Activated naive CD8-positive, alpha-beta T cell treated with anti-CD3 and anti-CD28 coated beads, Interleukin-2, amount 10 ng/mL, durations not matched to agents 7 days and 5 days (primary cell): Measurements from ENCODE around the gene RGMA. TPM values are rescaled to one million over a fixed set of nuclear protein-coding genes. Genes with fewer than 3 reads are reported as not detected.
A peak's percentile ranks its signal among the peaks of the same experiment; 100 is the strongest.

ENCODE experiments used
- ATAC-seq: fragments of 150-1000 bp; cut with Tn5 transposase; one replicate; pipeline ENCODE4 v1.10.0; 2021; ENCODE audit warnings: low read depth, moderate library complexity
- POLR2A ChIA-PET: fragments of 350-600 bp; sonication (Branson Sonifier 250); formaldehyde crosslinking; loops from one replicate; lab custom pipeline; 2021; ENCODE audit warnings: antibody characterized with exemption; lab: Charles Lee
- DNase-seq: peaks from one replicate; pipeline ENCODE4 v3.0.0; 2021
- H3K27ac Mint-ChIP-seq: one replicate; pipeline ENCODE4 v1.8.0; 2022; ENCODE audit warnings: mild to moderate bottlenecking, mixed read lengths
- H3K27me3 Mint-ChIP-seq: one replicate; pipeline ENCODE4 v1.8.0; 2022; ENCODE audit warnings: mild to moderate bottlenecking, moderate library complexity, mixed read lengths
- H3K36me3 Mint-ChIP-seq: one replicate; pipeline ENCODE4 v1.8.0; 2021; ENCODE audit warnings: mild to moderate bottlenecking, mixed read lengths
- H3K4me1 Mint-ChIP-seq: one replicate; pipeline ENCODE4 v1.8.0; 2021; ENCODE audit warnings: mixed read lengths
- H3K4me3 Mint-ChIP-seq: one replicate; pipeline ENCODE4 v1.8.0; 2022; ENCODE audit warnings: mild to moderate bottlenecking, moderate library complexity, mixed read lengths
- H3K9me3 Mint-ChIP-seq: one replicate; pipeline ENCODE4 v1.8.0; 2021; ENCODE audit warnings: mixed read lengths
- total RNA-seq, 2 experiments: library from RNA; stranded (reverse); gene quantifications; one replicate each; pipeline ENCODE4 v1.2.3, GENCODE V29; 2021

The RGMA gene
- total RNA-seq, 2 experiments from 2014 or later: 0.30 TPM; not detected in 1

DNA sequence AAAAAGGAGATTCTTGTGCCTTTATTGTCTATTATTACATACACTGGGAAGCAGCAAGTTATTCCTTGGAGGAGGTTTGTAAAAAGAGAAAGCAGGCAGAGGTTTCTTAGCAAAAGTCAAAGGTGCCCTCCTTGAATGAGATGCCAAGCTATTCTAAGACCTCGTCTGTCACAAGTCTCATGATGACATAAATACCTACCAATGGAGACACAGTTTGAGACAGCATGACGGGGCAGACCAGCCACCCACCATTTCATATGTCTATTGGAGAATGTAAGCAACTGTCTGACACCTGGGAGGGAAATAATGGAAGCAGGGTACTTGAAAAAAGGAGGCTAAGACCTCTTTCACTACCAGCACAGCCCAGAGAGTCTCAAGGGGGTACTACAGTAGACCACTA lies 2.2 kb downstream of the RGMA start:
- H3K27me3 Mint-ChIP-seq: peaks cover 58% of the 10 kb centered on the region
- ATAC-seq (no peak), DNase-seq (no peak)
- H3K4me1 Mint-ChIP-seq: peaks cover 5% of the 10 kb centered on the region
- H3K9me3 Mint-ChIP-seq: no peaks in the 10 kb centered on the region
- H3K4me3 Mint-ChIP-seq: no peak overlapping the region
- H3K36me3 Mint-ChIP-seq: no peaks in the 10 kb centered on the region
- H3K27ac Mint-ChIP-seq: no peak overlapping the region
- POLR2A ChIA-PET: no interaction called here

DNA sequence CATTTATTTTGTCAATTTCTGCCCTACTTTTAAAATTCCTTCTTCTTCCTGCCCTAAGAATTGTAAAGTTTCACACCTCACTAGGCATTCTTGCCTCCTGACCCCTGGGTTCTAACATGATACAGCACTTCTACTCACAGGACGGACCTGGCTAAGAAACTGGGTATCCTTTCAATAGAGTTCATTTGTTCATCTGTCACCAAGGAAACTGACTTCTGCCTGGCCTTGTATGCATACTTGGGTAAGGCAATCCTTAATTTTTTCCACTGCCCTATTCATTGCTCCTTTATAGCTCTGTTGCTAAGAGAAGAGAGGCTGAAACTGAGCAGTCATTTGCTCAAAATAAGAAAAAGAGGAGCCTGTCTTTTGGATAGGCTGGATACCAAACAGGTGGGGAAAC lies 3.3 kb downstream of the RGMA start:
- no peak overlapping the region for H3K27ac Mint-ChIP-seq
- H3K4me3 Mint-ChIP-seq: no peak overlapping the region
- H3K4me1 Mint-ChIP-seq: peaks cover 5% of the 10 kb centered on the region
- ATAC-seq (no peak), DNase-seq (no peak)
- POLR2A ChIA-PET: no interaction called here
- H3K9me3 Mint-ChIP-seq: no peaks in the 10 kb centered on the region
- no peaks in the 10 kb centered on the region for H3K36me3 Mint-ChIP-seq
- peaks cover 50% of the 10 kb centered on the region for H3K27me3 Mint-ChIP-seq

GRCh38 chr15:93082861-93083260 lies 6.2 kb downstream of the RGMA start:
- Mint-ChIP-seq H3K4me3 (no peak overlapping the region), H3K9me3 (no peaks in the 10 kb centered on the region), H3K27ac (no peak overlapping the region), H3K4me1 (peaks cover 2% of the 10 kb centered on the region), H3K36me3 (no peaks in the 10 kb centered on the region), H3K27me3 (peaks cover 39% of the 10 kb centered on the region)
- no peak for ATAC-seq
- DNase-seq: no peak
- POLR2A ChIA-PET: no interaction called here

- H3K4me3 Mint-ChIP-seq: no peak overlapping the region
- no peak overlapping the region for H3K27ac Mint-ChIP-seq
- no peak for ATAC-seq
- H3K9me3 Mint-ChIP-seq: no peaks in the 10 kb centered on the region
- POLR2A ChIA-PET: interaction anchor here (0.6 kb wide), 1 partner anchor 240 kb away, joined by 5 read pairs; no protein-coding TSS in a partner anchor
- H3K27me3 Mint-ChIP-seq: peaks cover 27% of the 10 kb centered on the region
- no peak for DNase-seq
- no peaks in the 10 kb centered on the region for H3K36me3 Mint-ChIP-seq
- no peaks in the 10 kb centered on the region for H3K4me1 Mint-ChIP-seq
Observed at GRCh38 chr15:93081399-93081798, 7.6 kb downstream of the RGMA start.

DNA sequence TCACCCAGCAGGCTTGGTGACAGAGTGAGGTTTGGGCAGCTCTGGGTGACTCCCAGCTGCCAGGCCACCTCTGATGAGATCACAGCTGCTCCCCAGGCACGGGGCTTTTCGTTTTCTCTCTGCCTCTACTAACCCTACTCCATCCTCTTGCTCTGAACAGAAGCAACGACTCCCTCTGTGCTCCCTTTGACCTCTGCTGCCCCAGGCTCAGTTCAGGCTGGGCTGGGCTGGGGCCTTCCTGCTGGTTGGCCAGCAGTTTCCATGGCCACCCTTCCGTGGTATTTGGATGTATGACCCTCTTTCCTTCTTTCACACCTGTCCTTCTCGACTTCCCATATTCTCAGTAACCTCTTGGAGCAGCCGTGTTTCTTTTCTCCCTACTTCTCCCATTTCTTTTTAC lies 8.6 kb downstream of the RGMA start:
- H3K27ac Mint-ChIP-seq: no peak overlapping the region
- no peaks in the 10 kb centered on the region for H3K9me3 Mint-ChIP-seq
- no peak for DNase-seq
- H3K4me3 Mint-ChIP-seq: no peak overlapping the region
- H3K4me1 Mint-ChIP-seq: no peaks in the 10 kb centered on the region
- peaks cover 27% of the 10 kb centered on the region for H3K27me3 Mint-ChIP-seq
- POLR2A ChIA-PET: no interaction called here
- no peaks in the 10 kb centered on the region for H3K36me3 Mint-ChIP-seq
- no peak for ATAC-seq

- POLR2A ChIA-PET: no interaction called here
- Mint-ChIP-seq H3K9me3 (no peaks in the 10 kb centered on the region), H3K27me3 (peaks cover 53% of the 10 kb centered on the region), H3K4me3 (no peak overlapping the region), H3K27ac (no peak overlapping the region), H3K4me1 (peaks cover 9% of the 10 kb centered on the region), H3K36me3 (no peaks in the 10 kb centered on the region)
- DNase-seq (no peak), ATAC-seq (no peak)
Observed at GRCh38 chr15:93076875-93077274, 12.1 kb downstream of the RGMA start.

GRCh38 chr15:93076217-93076616 lies 12.8 kb downstream of the RGMA start:
- ATAC-seq (no peak), DNase-seq (no peak)
- H3K27ac Mint-ChIP-seq: no peak overlapping the region
- H3K9me3 Mint-ChIP-seq: no peaks in the 10 kb centered on the region
- POLR2A ChIA-PET: no interaction called here
- H3K36me3 Mint-ChIP-seq: no peaks in the 10 kb centered on the region
- peaks cover 60% of the 10 kb centered on the region for H3K27me3 Mint-ChIP-seq
- H3K4me1 Mint-ChIP-seq: peaks cover 9% of the 10 kb centered on the region
- no peak overlapping the region for H3K4me3 Mint-ChIP-seq

DNA sequence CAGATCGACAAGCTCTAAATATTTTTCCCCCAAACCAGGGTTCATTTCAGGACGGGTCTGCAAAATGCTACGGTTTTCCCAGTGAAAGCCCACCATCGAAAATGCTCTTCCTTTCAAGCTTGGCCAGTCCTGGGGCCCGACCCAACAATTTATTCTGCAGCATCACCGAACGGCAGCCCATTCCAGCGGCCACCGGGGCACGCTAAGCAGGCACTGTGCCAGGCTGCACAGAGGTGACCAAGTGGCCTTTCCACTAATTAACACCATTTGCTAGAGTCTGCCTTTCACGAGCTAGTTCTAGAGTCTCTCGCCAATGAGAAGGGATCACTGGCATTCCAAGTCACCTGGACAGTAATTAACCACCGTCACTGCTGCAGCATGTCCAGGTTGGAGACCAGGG lies 14.4 kb downstream of the RGMA start:
- Mint-ChIP-seq H3K27me3 (peaks cover 64% of the 10 kb centered on the region), H3K4me1 (peaks cover 9% of the 10 kb centered on the region), H3K9me3 (no peaks in the 10 kb centered on the region), H3K4me3 (no peak overlapping the region), H3K36me3 (no peaks in the 10 kb centered on the region), H3K27ac (no peak overlapping the region)
- ATAC-seq: no peak
- no peak for DNase-seq
- POLR2A ChIA-PET: no interaction called here

- Mint-ChIP-seq H3K4me3 (peak overlapping the region; percentile 90), H3K27me3 (peaks cover 60% of the 10 kb centered on the region), H3K36me3 (no peaks in the 10 kb centered on the region), H3K27ac (no peak overlapping the region), H3K4me1 (peaks cover 9% of the 10 kb centered on the region), H3K9me3 (no peaks in the 10 kb centered on the region)
- POLR2A ChIA-PET: no interaction called here
- ATAC-seq (peak; percentile 76), DNase-seq (no peak)
Observed at GRCh38 chr15:93073465-93073952, 15.5 kb downstream of the RGMA start.

DNA sequence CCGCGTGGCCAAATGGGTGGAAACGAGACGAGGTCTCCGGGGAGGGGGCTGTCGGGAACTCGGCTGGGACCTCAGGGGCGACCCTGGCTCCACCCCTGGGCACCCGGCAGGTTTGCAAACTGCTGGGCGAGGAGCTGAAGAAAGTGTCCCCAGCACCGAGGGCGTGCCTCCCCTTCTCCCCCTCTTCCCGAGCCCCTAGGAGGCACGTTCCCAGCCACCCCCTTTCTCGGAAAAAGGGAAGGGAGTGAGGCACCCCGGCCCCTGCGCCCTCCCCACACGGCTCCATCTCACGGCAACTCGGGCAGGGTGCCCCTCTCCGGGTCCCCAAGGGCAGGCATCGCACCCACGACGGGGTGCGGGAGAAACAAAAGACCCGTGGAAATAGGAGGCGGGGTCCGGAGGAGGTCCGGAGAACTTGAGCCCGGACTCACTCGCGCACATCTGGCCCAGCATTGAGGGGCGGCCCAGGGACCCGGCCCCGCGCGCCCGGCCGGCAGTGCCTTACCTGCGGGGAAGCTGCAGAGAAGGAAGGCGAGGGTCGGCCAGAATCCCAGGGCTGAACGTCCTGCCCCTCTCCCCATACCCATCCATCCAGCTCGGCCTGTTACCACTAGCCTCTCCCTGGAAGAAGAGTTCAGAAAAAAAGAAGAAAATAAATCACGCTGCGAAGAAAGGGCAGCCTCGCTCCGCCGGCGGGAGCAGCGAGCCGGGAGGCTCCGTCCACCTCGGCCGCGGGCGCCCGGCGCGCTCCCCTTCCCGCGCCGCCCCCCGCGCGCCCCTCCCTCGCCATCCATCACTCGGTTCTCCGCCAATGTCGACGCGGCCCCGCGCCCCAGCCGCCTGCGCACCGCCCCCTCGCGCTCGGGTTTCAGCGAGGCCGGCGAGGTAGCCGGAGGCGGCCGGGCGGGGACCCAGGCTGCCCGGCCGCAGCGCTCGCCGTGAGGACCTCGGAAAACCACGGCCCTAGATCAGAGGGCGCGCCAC lies 16.3 kb downstream of the RGMA start:
- DNase-seq (no peak), ATAC-seq (peak; percentile 59)
- H3K4me1 Mint-ChIP-seq: peaks cover 9% of the 10 kb centered on the region
- H3K36me3 Mint-ChIP-seq: no peaks in the 10 kb centered on the region
- H3K4me3 Mint-ChIP-seq: peak overlapping the region; percentile 90
- POLR2A ChIA-PET: interaction anchor here (0.6 kb wide), 1 partner anchor 217 kb away, joined by 3 read pairs; no protein-coding TSS in a partner anchor
- no peaks in the 10 kb centered on the region for H3K9me3 Mint-ChIP-seq
- no peak overlapping the region for H3K27ac Mint-ChIP-seq
- H3K27me3 Mint-ChIP-seq: peaks cover 60% of the 10 kb centered on the region

DNA sequence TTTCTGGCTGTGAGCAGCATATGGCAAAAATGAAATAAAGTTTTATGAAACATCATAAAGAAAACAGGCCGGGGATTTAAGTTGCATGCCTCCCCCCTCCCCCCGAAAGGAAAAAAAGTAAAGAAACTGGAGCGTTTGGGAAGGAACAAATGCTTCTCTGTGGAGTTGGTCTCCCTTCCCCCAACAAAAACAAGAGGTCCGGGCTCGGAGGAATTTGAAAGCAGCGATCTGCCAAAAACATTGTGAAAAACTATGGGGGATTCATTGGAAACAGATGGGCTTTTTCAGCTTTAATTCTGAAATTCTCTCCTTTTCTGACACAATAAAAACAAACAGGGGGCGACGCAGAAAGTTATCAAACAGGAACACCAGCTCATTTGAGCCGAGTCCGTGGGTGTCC lies 17.0 kb downstream of the RGMA start:
- Mint-ChIP-seq H3K4me3 (peak overlapping the region; percentile 57), H3K27ac (no peak overlapping the region), H3K9me3 (no peaks in the 10 kb centered on the region), H3K27me3 (peaks cover 60% of the 10 kb centered on the region), H3K4me1 (peaks cover 9% of the 10 kb centered on the region), H3K36me3 (no peaks in the 10 kb centered on the region)
- POLR2A ChIA-PET: interaction anchor here (0.6 kb wide), 1 partner anchor 218 kb away, joined by 3 read pairs; no protein-coding TSS in a partner anchor
- no peak for DNase-seq
- no peak for ATAC-seq

GRCh38 chr15:93071469-93071936 lies 17.5 kb downstream of the RGMA start:
- no peaks in the 10 kb centered on the region for H3K9me3 Mint-ChIP-seq
- DNase-seq (no peak), ATAC-seq (no peak)
- H3K4me3 Mint-ChIP-seq: no peak overlapping the region
- peaks cover 60% of the 10 kb centered on the region for H3K27me3 Mint-ChIP-seq
- POLR2A ChIA-PET: interaction anchor here (0.6 kb wide), 1 partner anchor 218 kb away, joined by 3 read pairs; no protein-coding TSS in a partner anchor
- no peak overlapping the region for H3K27ac Mint-ChIP-seq
- H3K36me3 Mint-ChIP-seq: no peaks in the 10 kb centered on the region
- peaks cover 9% of the 10 kb centered on the region for H3K4me1 Mint-ChIP-seq

- ATAC-seq (no peak), DNase-seq (no peak)
- no peak overlapping the region for H3K27ac Mint-ChIP-seq
- no peak overlapping the region for H3K4me3 Mint-ChIP-seq
- H3K36me3 Mint-ChIP-seq: no peaks in the 10 kb centered on the region
- no peaks in the 10 kb centered on the region for H3K9me3 Mint-ChIP-seq
- POLR2A ChIA-PET: no interaction called here
- H3K27me3 Mint-ChIP-seq: peaks cover 56% of the 10 kb centered on the region
- peaks cover 9% of the 10 kb centered on the region for H3K4me1 Mint-ChIP-seq
Observed at GRCh38 chr15:93070551-93071296, 18.3 kb downstream of the RGMA start.
